ENCODE data around the gene BCL6.
A peak's percentile ranks its signal among the peaks of the same experiment; 100 is the strongest.

BCL6 gene

DNA sequence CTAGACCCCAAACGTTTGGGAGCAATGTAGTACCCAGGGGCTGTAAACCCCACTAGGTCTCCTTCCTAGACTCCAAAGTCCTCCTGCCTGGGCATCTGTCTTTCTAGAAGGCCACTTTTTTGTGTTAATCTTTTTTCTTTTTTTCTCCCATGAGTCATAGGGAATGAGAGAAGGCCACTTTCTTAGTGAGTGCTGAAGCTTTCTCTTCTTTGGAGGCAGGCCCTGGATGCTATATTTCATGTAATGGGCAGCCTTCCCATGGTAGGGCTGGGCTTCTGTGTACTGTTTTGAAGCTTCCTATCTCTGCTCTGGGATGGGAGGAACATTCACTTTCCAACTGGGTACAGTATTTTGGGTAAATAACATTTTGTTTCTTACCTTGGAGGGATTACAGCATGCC is 27.7 kb downstream of the BCL6 start:
- Histone ChIP-seq H3K4me1 (ENCODE audit: control insufficient read depth, insufficient read depth, low read length) (peaks cover 4% of the 10 kb centered on the region), H3K4me3 (ENCODE audit: low read length) (no peak overlapping the region), H3K27me3 (ENCODE audit: control insufficient read depth, insufficient read depth, low read length) (no peaks in the 10 kb centered on the region), H3K9me3 (ENCODE audit: control insufficient read depth, insufficient read depth, low read length) (no peaks in the 10 kb centered on the region), H3K27ac (ENCODE audit: low read length) (no peak overlapping the region), H3K36me3 (ENCODE audit: control insufficient read depth, insufficient read depth, low read length) (peaks cover 4% of the 10 kb centered on the region; the same call in 1 of the 2 replicates)
- DNase-seq (ENCODE audit: low read depth, low spot score), result no peak
- no CpG with 5 or more reads among the region's 1 CpG for WGBS (ENCODE audit: insufficient coverage, insufficient read length)

DNA sequence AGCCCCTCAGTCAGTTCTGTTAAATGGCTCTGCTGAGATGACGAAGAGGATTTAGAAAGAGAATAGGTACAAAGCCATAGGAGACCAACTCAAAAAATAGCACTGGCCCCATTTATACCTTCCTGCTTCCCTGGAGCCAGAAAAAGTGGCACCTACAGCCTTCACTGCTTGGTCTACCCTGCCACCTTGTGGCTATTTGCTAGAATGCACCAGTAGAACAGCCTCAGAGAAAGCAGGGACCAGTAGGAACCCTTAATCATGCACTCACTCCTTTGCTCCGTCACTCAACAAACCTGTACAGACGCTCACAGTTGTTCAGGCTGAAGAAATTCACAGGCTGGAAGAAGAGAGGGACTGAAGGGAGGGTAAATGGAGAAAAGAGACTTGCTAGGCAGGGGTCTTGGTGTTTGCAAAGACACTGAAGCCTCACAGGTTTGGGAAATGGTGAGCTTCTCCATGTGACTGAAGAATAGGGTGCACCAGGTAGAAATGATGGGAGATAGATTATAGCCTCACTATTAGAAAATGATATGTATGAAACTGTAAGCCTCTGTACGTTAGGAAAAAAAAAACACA is 30.8 kb downstream of the BCL6 start:
- no peaks in the 10 kb centered on the region for H3K36me3 ChIP-seq (ENCODE audit: control insufficient read depth, insufficient read depth, low read length)
- DNase-seq (ENCODE audit: low read depth, low spot score), result peak; percentile 78
- H3K9me3 ChIP-seq (ENCODE audit: control insufficient read depth, insufficient read depth, low read length), result no peaks in the 10 kb centered on the region
- H3K4me3 ChIP-seq (ENCODE audit: low read length), result no peak overlapping the region
- H3K27me3 ChIP-seq (ENCODE audit: control insufficient read depth, insufficient read depth, low read length), result no peaks in the 10 kb centered on the region
- H3K4me1 ChIP-seq (ENCODE audit: control insufficient read depth, insufficient read depth, low read length), result no peaks in the 10 kb centered on the region
- WGBS (ENCODE audit: insufficient coverage, insufficient read length), result no CpG with 5 or more reads among the region's 4 CpGs
- H3K27ac ChIP-seq (ENCODE audit: low read length), result no peak overlapping the region

DNA sequence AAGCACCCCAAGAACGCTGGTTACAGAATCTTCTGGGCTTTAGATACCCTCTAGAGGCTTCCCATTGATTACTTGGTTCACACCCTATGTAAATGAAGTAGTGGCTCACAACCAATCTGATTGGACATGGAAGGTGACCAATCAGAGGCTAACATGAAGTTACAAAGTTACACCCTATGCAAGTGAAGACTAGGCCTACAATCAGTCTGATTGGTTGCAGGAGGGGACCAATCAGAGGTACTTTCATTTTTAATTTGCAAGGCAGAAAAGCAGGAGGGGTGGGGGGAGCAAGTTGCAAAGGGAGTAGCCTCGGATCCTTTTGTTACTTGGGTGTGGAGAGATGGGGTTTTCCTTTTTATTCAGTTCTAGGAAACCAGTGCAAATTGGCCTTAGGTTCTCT is 31.8 kb downstream of the BCL6 start:
- no peaks in the 10 kb centered on the region for H3K27me3 ChIP-seq (ENCODE audit: control insufficient read depth, insufficient read depth, low read length)
- H3K27ac ChIP-seq (ENCODE audit: low read length), result no peak overlapping the region
- no peak for DNase-seq (ENCODE audit: low read depth, low spot score)
- no peaks in the 10 kb centered on the region for H3K4me1 ChIP-seq (ENCODE audit: control insufficient read depth, insufficient read depth, low read length)
- no peaks in the 10 kb centered on the region for H3K36me3 ChIP-seq (ENCODE audit: control insufficient read depth, insufficient read depth, low read length)
- H3K9me3 ChIP-seq (ENCODE audit: control insufficient read depth, insufficient read depth, low read length), result no peaks in the 10 kb centered on the region
- no peak overlapping the region for H3K4me3 ChIP-seq (ENCODE audit: low read length)
- WGBS (ENCODE audit: insufficient coverage, insufficient read length), result no CpG with 5 or more reads among the region's 2 CpGs

DNA sequence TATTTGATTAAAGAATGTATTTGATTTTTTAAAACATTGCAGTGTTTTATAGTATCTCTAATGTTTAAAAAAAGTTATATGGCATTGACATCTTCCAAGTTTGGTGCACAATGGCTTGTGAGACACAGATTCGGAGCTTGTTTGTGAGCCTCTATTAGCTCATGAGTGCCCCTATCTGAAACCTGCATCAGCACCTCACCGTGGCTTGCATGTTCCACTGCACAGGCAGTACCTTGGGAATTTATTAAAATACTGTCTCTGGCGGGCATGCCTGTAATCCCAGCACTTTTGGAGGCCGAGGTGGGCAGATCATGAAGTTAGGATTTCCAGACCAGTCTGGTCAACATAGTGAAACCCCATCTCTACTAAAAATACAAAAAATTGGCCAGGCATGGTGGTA is 36.1 kb downstream of the BCL6 start:
- H3K36me3 ChIP-seq (ENCODE audit: control insufficient read depth, insufficient read depth, low read length), result no peaks in the 10 kb centered on the region
- no peak for DNase-seq (ENCODE audit: low read depth, low spot score)
- H3K9me3 ChIP-seq (ENCODE audit: control insufficient read depth, insufficient read depth, low read length), result no peaks in the 10 kb centered on the region
- no CpG with 5 or more reads among the region's 4 CpGs for WGBS (ENCODE audit: insufficient coverage, insufficient read length)
- H3K27ac ChIP-seq (ENCODE audit: low read length), result no peak overlapping the region
- H3K27me3 ChIP-seq (ENCODE audit: control insufficient read depth, insufficient read depth, low read length), result no peaks in the 10 kb centered on the region
- H3K4me1 ChIP-seq (ENCODE audit: control insufficient read depth, insufficient read depth, low read length), result no peaks in the 10 kb centered on the region
- H3K4me3 ChIP-seq (ENCODE audit: low read length), result no peak overlapping the region

DNA sequence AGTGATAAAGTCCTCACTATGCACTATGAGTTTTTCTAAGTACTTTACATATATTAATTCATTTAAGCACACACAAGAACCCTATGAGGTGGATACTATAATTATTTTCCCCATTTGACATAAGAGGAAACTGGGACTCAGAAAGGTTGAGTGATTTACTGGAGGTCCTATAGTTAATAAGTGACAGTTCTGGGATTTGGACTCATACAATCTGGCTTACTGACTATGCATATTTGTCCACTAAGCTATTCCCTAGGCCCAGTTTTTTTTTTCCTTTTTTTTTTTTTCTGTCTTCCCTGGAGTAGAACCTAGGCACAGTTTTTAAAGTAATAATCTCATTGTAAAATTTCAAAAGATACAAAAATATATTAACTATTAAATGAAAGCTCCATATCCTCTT is 36.6 kb downstream of the BCL6 start:
- no peaks in the 10 kb centered on the region for H3K27me3 ChIP-seq (ENCODE audit: control insufficient read depth, insufficient read depth, low read length)
- H3K4me1 ChIP-seq (ENCODE audit: control insufficient read depth, insufficient read depth, low read length), result no peaks in the 10 kb centered on the region
- DNase-seq (ENCODE audit: low read depth, low spot score), result no peak
- H3K27ac ChIP-seq (ENCODE audit: low read length), result no peak overlapping the region
- H3K4me3 ChIP-seq (ENCODE audit: low read length), result no peak overlapping the region
- no peaks in the 10 kb centered on the region for H3K9me3 ChIP-seq (ENCODE audit: control insufficient read depth, insufficient read depth, low read length)
- H3K36me3 ChIP-seq (ENCODE audit: control insufficient read depth, insufficient read depth, low read length), result no peaks in the 10 kb centered on the region

DNA sequence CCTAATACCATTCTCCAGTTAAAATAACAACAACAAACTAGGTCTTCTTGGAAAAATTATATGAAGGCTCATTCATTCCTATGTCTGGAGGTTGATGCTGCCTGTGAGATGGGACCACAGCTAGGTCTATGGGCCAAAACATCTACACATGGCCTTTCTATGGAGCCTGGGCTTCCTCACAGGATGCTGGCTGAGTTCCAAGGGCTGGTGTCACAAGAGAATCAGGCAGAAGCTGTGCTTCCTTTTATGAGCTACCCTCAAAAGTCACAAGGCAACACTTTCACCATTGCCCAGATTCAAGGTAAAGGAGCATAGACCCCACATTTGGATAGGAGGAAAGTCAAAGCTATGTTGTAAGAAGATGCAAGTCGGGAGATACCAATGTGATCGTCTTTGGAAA is 38.3 kb downstream of the BCL6 start:
- Histone ChIP-seq H3K36me3 (ENCODE audit: control insufficient read depth, insufficient read depth, low read length) (no peaks in the 10 kb centered on the region), H3K4me3 (ENCODE audit: low read length) (no peak overlapping the region), H3K27me3 (ENCODE audit: control insufficient read depth, insufficient read depth, low read length) (no peaks in the 10 kb centered on the region), H3K9me3 (ENCODE audit: control insufficient read depth, insufficient read depth, low read length) (no peaks in the 10 kb centered on the region), H3K4me1 (ENCODE audit: control insufficient read depth, insufficient read depth, low read length) (no peaks in the 10 kb centered on the region), H3K27ac (ENCODE audit: low read length) (no peak overlapping the region)
- no CpG with 5 or more reads among the region's 2 CpGs for WGBS (ENCODE audit: insufficient coverage, insufficient read length)
- DNase-seq (ENCODE audit: low read depth, low spot score), result no peak

DNA sequence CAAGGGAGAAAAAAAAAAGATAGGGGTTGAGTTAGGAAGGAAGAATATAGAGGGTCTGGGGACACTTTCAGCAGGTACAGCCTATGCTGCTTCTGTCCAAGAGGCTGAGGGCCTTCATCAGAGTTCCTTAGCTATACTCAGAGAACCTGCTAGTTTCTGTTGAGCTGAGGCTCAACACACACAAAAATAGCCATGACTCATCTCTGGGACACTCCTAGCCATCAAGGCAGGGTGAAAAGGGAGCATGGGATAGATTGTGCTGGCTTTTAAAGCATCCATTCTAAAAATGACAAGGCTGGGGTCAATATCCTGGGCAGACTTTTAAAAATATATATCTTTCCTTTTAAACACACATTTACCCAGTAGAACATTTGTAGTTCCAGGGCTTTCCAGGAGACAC is 40.1 kb downstream of the BCL6 start:
- no peaks in the 10 kb centered on the region for H3K4me1 ChIP-seq (ENCODE audit: control insufficient read depth, insufficient read depth, low read length)
- no peaks in the 10 kb centered on the region for H3K27me3 ChIP-seq (ENCODE audit: control insufficient read depth, insufficient read depth, low read length)
- DNase-seq (ENCODE audit: low read depth, low spot score), result no peak
- no peaks in the 10 kb centered on the region for H3K36me3 ChIP-seq (ENCODE audit: control insufficient read depth, insufficient read depth, low read length)
- no peak overlapping the region for H3K27ac ChIP-seq (ENCODE audit: low read length)
- no peak overlapping the region for H3K4me3 ChIP-seq (ENCODE audit: low read length)
- H3K9me3 ChIP-seq (ENCODE audit: control insufficient read depth, insufficient read depth, low read length), result no peaks in the 10 kb centered on the region

DNA sequence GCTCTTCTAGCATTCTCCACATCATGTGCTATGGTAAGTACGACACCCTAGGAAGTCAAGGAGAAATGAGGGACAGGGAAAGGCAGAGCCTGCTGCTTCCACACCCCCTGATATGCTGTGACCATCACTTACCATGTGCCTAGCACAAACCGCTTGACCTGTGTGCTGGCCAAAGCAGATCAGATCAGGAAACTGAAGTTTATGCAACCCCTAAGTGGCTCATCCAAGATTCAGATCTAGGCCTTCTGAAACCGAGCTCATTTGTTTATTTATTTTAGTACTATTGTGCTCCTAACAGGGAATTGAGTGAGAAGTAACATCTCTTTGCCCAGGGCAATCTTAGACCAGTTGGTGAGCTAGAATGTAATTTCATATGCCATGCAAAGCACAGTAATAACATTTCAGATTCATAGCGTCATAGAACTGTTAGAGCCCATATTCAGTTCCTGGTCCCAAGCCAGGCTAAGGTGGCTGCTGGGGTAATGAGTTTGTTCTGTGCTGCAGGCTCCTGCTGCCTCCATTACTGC is 42.7 kb downstream of the BCL6 start, which contains the start of gene RTP2:
RTP2 (minus strand) TSS at position 51 of the 527 bp plus-strand sequence. CDS start 429 bp downstream, outside the sequence.
- no CpG with 5 or more reads among the region's 4 CpGs for WGBS (ENCODE audit: insufficient coverage, insufficient read length)
- Histone ChIP-seq H3K4me3 (ENCODE audit: low read length) (no peak within 1 kb of the TSS), H3K9me3 (ENCODE audit: control insufficient read depth, insufficient read depth, low read length) (no peaks in the 10 kb centered on the region), H3K4me1 (ENCODE audit: control insufficient read depth, insufficient read depth, low read length) (no peaks in the 10 kb centered on the region), H3K36me3 (ENCODE audit: control insufficient read depth, insufficient read depth, low read length) (no peaks in the 10 kb centered on the region), H3K27ac (ENCODE audit: low read length) (no peak within 1 kb of the TSS), H3K27me3 (ENCODE audit: control insufficient read depth, insufficient read depth, low read length) (no peaks in the 10 kb centered on the region)
- DNase-seq (ENCODE audit: low read depth, low spot score), result no peak

DNA sequence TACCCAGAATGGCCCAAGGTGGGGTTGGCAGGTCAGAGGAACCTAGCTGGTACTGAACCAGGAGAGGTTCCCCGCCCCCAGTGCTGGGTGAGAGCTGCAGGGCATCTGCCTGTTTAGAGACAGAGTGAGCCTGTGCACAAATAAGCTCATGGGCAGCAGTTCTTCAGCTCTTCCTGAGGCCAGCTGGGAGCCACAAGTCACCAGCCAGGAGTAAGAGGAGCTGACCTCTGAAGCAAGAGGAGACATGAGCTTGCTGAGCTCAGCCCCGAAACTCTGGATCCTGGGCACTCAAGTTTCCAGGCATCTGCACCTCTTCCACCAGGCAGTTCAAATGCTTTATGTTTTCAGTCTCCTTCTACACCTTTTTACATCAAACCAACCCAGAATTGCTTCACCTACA is 45.0 kb downstream of the BCL6 start:
- Histone ChIP-seq H3K9me3 (ENCODE audit: control insufficient read depth, insufficient read depth, low read length) (no peaks in the 10 kb centered on the region), H3K27ac (ENCODE audit: low read length) (no peak overlapping the region), H3K27me3 (ENCODE audit: control insufficient read depth, insufficient read depth, low read length) (no peaks in the 10 kb centered on the region; the same call in 1 of the 2 replicates), H3K4me1 (ENCODE audit: control insufficient read depth, insufficient read depth, low read length) (no peaks in the 10 kb centered on the region), H3K4me3 (ENCODE audit: low read length) (no peak overlapping the region), H3K36me3 (ENCODE audit: control insufficient read depth, insufficient read depth, low read length) (no peaks in the 10 kb centered on the region)
- no CpG with 5 or more reads among the region's 2 CpGs for WGBS (ENCODE audit: insufficient coverage, insufficient read length)
- no peak for DNase-seq (ENCODE audit: low read depth, low spot score)

DNA sequence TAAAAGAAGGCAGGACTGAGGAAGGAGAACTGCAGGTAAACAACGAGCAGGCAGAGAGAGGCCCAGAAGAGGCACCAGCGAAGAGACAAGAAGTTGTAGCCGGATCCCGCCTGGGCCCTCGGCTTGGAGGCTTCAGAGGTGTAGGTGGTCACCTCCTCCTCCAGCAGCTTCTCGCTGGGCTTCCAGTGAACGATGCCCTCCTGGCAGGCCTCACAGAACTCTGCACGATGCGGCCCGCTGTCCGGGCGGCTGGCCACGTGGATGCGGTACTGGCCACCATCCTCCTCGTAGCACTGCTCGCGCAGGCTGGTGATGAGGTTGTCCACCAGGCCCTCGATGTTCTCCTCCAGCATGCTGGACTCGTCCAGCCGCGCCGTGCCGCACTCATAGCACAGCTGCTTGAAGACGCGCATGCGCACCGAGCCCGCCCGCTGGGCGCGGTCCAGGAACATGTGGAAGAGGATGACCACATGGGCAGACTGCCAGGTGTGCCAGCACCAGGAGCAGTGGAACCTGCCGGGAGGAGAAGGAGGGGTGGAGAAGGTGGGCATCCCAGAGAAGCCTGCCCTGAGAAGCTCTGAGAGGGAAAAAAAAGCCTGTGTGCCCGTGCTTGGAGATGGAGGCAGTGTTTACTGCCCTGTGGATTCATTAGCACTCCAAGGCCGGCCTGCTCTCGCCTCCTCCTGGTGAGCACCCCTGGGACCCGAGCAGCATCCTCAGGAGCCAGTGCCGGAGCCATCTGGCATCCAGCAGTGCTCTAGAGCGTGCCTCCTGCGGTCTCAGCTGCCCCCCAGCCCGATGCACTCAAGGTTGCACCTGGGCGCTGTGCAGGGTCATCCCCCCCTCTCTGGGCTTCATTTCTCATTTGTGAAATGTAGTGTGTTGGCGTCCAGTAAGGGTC is 46.5 kb downstream of the BCL6 start:
- no peak overlapping the region for H3K27ac ChIP-seq (ENCODE audit: low read length)
- WGBS (ENCODE audit: insufficient coverage, insufficient read length), result no CpG with 5 or more reads among the region's 42 CpGs
- no peaks in the 10 kb centered on the region for H3K4me1 ChIP-seq (ENCODE audit: control insufficient read depth, insufficient read depth, low read length)
- H3K9me3 ChIP-seq (ENCODE audit: control insufficient read depth, insufficient read depth, low read length), result no peaks in the 10 kb centered on the region
- H3K4me3 ChIP-seq (ENCODE audit: low read length), result no peak overlapping the region
- no peak for DNase-seq (ENCODE audit: low read depth, low spot score)
- H3K36me3 ChIP-seq (ENCODE audit: control insufficient read depth, insufficient read depth, low read length), result no peaks in the 10 kb centered on the region
- no peaks in the 10 kb centered on the region; the same call in 1 of the 2 replicates for H3K27me3 ChIP-seq (ENCODE audit: control insufficient read depth, insufficient read depth, low read length)
